ENCODE measurements around the gene GNAZ. TPM values are rescaled to one million over a fixed set of nuclear protein-coding genes. Genes with fewer than 3 reads are reported as not detected.
A peak's percentile ranks its signal among the peaks of the same experiment; 100 is the strongest.

The GNAZ gene
- total RNA-seq, 1 experiment from 2014 or later = 5.0 TPM

GRCh38 chr22:23119494-23120414 is 49.4 kb downstream of the GNAZ start:
- H3K79me1 ChIP-seq (ENCODE audit: insufficient read depth, low read depth, low read length, poor library complexity, severe bottlenecking) = no peaks in the 10 kb centered on the region

More at GRCh38 chr22:23119494-23120414, 49.4 kb downstream of the GNAZ start:
- no peaks in the 10 kb centered on the region for H3K9me3 Mint-ChIP-seq
- no peak overlapping the region for H3K4me3 Mint-ChIP-seq
- Histone ChIP-seq H2AK5ac (ENCODE audit: insufficient read length, low read length) (no peak overlapping the region), H3K18ac (ENCODE audit: insufficient read length, low read depth, low read length) (no peak overlapping the region), H2BK5ac (ENCODE audit: insufficient read length, low read length) (no peak overlapping the region), H3K4me2 (ENCODE audit: insufficient read depth, insufficient read length, low read length) (no peak overlapping the region), H3K79me2 (ENCODE audit: insufficient read depth, low read length) (no peaks in the 10 kb centered on the region), H4K8ac (replicated peaks; ENCODE audit: insufficient read length, low read depth, low read length) (no peak overlapping the region), H4K91ac (ENCODE audit: insufficient read length, low read depth, low read length) (no peak overlapping the region), H3K23ac (ENCODE audit: insufficient read length, low read depth, low read length) (no peak overlapping the region), H3K9ac (ENCODE audit: extremely low read depth, insufficient read length, low read length) (no peak overlapping the region), H3K4ac (ENCODE audit: low read depth, low read length) (no peak overlapping the region), H3T11ph (ENCODE audit: low read length) (no peak overlapping the region), H3K56ac (ENCODE audit: insufficient read length, low read depth, low read length) (no peak overlapping the region), H4K20me1 (ENCODE audit: control insufficient read depth, insufficient read depth, insufficient read length) (no peaks in the 10 kb centered on the region), H2BK12ac (ENCODE audit: insufficient read length, low read depth, low read length) (no peak overlapping the region), H2AFZ (ENCODE audit: low read length) (no peak overlapping the region), H3K14ac (ENCODE audit: insufficient read depth, low read length) (no peak overlapping the region), H3K4me1 (ENCODE audit: insufficient read depth, low read length) (no peaks in the 10 kb centered on the region), H3K27ac (ENCODE audit: insufficient read length, low read depth, low read length) (no peak overlapping the region), H4K5ac (ENCODE audit: insufficient read length, low read depth, low read length) (no peak overlapping the region), H2BK20ac (ENCODE audit: low read depth, low read length, poor library complexity, severe bottlenecking) (no peak overlapping the region), H3K27me3 (ENCODE audit: insufficient read depth, low read length) (no peaks in the 10 kb centered on the region; the same call in 1 of the 2 replicates), H3K9me3 (ENCODE audit: control insufficient read depth, low read depth, low read length) (no peaks in the 10 kb centered on the region), H2BK120ac (ENCODE audit: low read depth, low read length, poor library complexity, severe bottlenecking) (no peak overlapping the region), H2BK15ac (ENCODE audit: low read depth, low read length) (no peak overlapping the region), H3K23me2 (ENCODE audit: insufficient read length, low read depth, low read length, poor library complexity, severe bottlenecking) (no peaks in the 10 kb centered on the region)
- peaks cover 10 to 17% of the 10 kb centered on the region in 2 experiments; a peak in 3 of 4 replicates for H3K4me1 Mint-ChIP-seq
- H3K27me3 Mint-ChIP-seq (ENCODE audit: low read depth) = peaks cover 61% of the 10 kb centered on the region
- no CpG with 5 or more reads among the region's 15 CpGs for WGBS (ENCODE audit: extremely low coverage, insufficient read length, low lambda C conversion rate)
- peaks cover 0 to 6% (median 0%) of the 10 kb centered on the region in 3 experiments; a peak in 3 of 7 replicates for H3K36me3 Mint-ChIP-seq (ENCODE audit: insufficient read depth in 1 of 3, low read depth in 3 of 3)
- peak overlapping the region in 1 of 3 experiments; percentile 79; a peak in 2 of 7 replicates for H3K27ac Mint-ChIP-seq
- no peak for DNase-seq
- TF ChIP-seq, protein P1, sequence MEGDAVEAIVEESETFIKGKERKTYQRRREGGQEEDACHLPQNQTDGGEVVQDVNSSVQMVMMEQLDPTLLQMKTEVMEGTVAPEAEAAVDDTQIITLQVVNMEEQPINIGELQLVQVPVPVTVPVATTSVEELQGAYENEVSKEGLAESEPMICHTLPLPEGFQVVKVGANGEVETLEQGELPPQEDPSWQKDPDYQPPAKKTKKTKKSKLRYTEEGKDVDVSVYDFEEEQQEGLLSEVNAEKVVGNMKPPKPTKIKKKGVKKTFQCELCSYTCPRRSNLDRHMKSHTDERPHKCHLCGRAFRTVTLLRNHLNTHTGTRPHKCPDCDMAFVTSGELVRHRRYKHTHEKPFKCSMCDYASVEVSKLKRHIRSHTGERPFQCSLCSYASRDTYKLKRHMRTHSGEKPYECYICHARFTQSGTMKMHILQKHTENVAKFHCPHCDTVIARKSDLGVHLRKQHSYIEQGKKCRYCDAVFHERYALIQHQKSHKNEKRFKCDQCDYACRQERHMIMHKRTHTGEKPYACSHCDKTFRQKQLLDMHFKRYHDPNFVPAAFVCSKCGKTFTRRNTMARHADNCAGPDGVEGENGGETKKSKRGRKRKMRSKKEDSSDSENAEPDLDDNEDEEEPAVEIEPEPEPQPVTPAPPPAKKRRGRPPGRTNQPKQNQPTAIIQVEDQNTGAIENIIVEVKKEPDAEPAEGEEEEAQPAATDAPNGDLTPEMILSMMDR (conservative IDR thresholded peaks at IDR 0.05) = no peak; the same call in 2 of the 3 replicates
